NB4 (cell line): Measurements from ENCODE around the gene EIF2AK2.

ENCODE experiments used
- CTCF ChIP-seq: IDR thresholded peaks from one replicate; pipeline ENCODE4 v1.5.1; 2012; ENCODE audit warnings: low read depth, low read length
- MAX ChIP-seq: IDR thresholded peaks from 2 replicates; pipeline ENCODE4 v1.6.1; 2011; ENCODE audit warnings: low read depth, low read length
- MYC ChIP-seq: IDR thresholded peaks from 2 replicates; pipeline ENCODE4 v1.6.1; 2011; ENCODE audit warnings: low read depth, low read length
- POLR2A ChIP-seq: IDR thresholded peaks from 2 replicates; pipeline ENCODE4 v1.6.1; 2011; ENCODE audit warnings: mild to moderate bottlenecking; ENCODE audit not compliant: insufficient read length; ENCODE audit errors: extremely low read depth

GRCh38 chr2:37201766-37202165 lies 45.0 kb upstream of the EIF2AK2 start:
- TF ChIP-seq MYC, result no peak
- TF ChIP-seq CTCF, result peak; percentile 1
- no peak for TF ChIP-seq POLR2A
- TF ChIP-seq MAX, result 0 out of 2 replicates have a peak, but pooled peaks have one; percentile 11
